PC-3 (cell line): ENCODE results near the gene CTNND2.

ENCODE experiments used
- CTCF ChIP-seq: fragments of 300-600 bp; sonication (generic); conservative IDR thresholded peaks from 2 replicates; pipeline ENCODE4 v1.5.1; 2017; ENCODE audit warnings: antibody characterized with exemption, low read depth, mild to moderate bottlenecking, low read length
- EZH2phosphoT487 ChIP-seq: fragments of 300-600 bp; sonication (generic); IDR thresholded peaks from 2 replicates; pipeline ENCODE4 v1.6.1; 2018; ENCODE audit warnings: mild to moderate bottlenecking, antibody characterized with exemption, low read length, borderline replicate concordance

GRCh38 chr5:11383506-11384095 lies 520.6 kb downstream of the CTNND2 start:
- TF ChIP-seq CTCF (no peak), EZH2phosphoT487 (no peak)
